PC-9 (cell line): ENCODE data around the gene GOLGA1. TPM values are rescaled to one million over a fixed set of nuclear protein-coding genes. Genes with fewer than 3 reads are reported as not detected.
"Not testable (repeated sequence)": the region's sequence is repeated elsewhere in the genome, so short reads cannot be mapped to it uniquely, and the experiment has no call there.

ENCODE experiments used
- BruUV-seq: library from RNA; stranded (reverse); fragments of 400-500 nt; replicated peaks from 2 replicates; lab custom pipeline; 2021; lab: Mats Ljungman, UMichigan
- CTCF ChIA-PET: fragments of 300-600 bp; sonication (Branson Sonifier 250); formaldehyde crosslinking; loops from one replicate; lab custom pipeline; 2022; ENCODE audit warnings: antibody characterized with exemption; lab: Charles Lee
- POLR2A ChIA-PET: fragments of 300-600 bp; sonication (Branson Sonifier 250); formaldehyde crosslinking; loops from one replicate; lab custom pipeline; 2022; ENCODE audit warnings: antibody characterized with exemption; ENCODE audit not compliant: unreplicated experiment; lab: Charles Lee
- DNase-seq, 2 experiments: peaks; one replicate each; pipeline versions ENCODE4 v3.0.0 to v3.0.0-alpha.2; 2015 to 2022; ENCODE audit warnings: mixed read lengths in 1 of 2
- H2AFZ ChIP-seq: fragments of 200-600 bp; sonication (generic); 2 replicates; pipeline ENCODE4 v1.8.1; 2017; ENCODE audit warnings: antibody characterized with exemption
- H3F3A ChIP-seq: fragments of 200-600 bp; sonication (generic); 2 replicates; pipeline ENCODE4 v1.8.1; 2017; ENCODE audit warnings: antibody characterized with exemption, mild to moderate bottlenecking, low read depth; ENCODE audit not compliant: insufficient read depth
- H3K27ac ChIP-seq: fragments of 200-600 bp; sonication (generic); 2 replicates; pipeline ENCODE4 v1.6.1; 2016; ENCODE audit warnings: mixed run types
- H3K27me3 ChIP-seq: fragments of 200-600 bp; sonication (generic); 2 replicates; pipeline ENCODE4 v1.6.1; 2016; ENCODE audit warnings: low read depth, mixed run types; ENCODE audit not compliant: insufficient read depth
- H3K36me3 ChIP-seq: fragments of 200-600 bp; sonication (generic); 2 replicates; pipeline ENCODE4 v1.6.1; 2016; ENCODE audit warnings: low read depth, mixed run types
- H3K4me1 ChIP-seq: fragments of 200-600 bp; sonication (generic); replicated peaks from 2 replicates; pipeline ENCODE4 v1.6.1; 2016; ENCODE audit warnings: mixed run types; ENCODE audit not compliant: insufficient read depth
- H3K4me2 ChIP-seq: fragments of 200-600 bp; sonication (generic); 2 replicates; pipeline ENCODE4 v1.6.1; 2017; ENCODE audit warnings: mixed run types
- H3K4me3 ChIP-seq: fragments of 200-600 bp; sonication (generic); 2 replicates; pipeline ENCODE4 v1.6.1; 2016; ENCODE audit warnings: mixed run types
- H3K79me2 ChIP-seq: fragments of 200-600 bp; sonication (generic); 2 replicates; pipeline ENCODE4 v1.6.1; 2017; ENCODE audit warnings: low read depth, mixed run types
- H3K9me2 ChIP-seq: fragments of 200-600 bp; sonication (generic); 2 replicates; pipeline ENCODE4 v1.8.1; 2017; ENCODE audit warnings: mild to moderate bottlenecking; ENCODE audit not compliant: insufficient read depth
- H3K9me3 ChIP-seq: fragments of 200-600 bp; sonication (generic); 2 replicates; pipeline ENCODE4 v1.8.1; 2016; ENCODE audit warnings: low read depth; ENCODE audit not compliant: insufficient read depth
- H4K20me1 ChIP-seq: fragments of 200-600 bp; sonication (generic); 2 replicates; pipeline ENCODE4 v1.8.1; 2017; ENCODE audit not compliant: insufficient read depth
- EZH2 ChIP-seq: fragments of 200-600 bp; sonication (generic); IDR thresholded peaks from 2 replicates; pipeline ENCODE4 v1.8.0; 2017; ENCODE audit warnings: antibody characterized with exemption, low read depth
- intact Hi-C: fragments of 100-400 bp; cut with micrococcal nuclease; formaldehyde crosslinking; loops from one replicate; pipeline ENCODE4 v1.10.0; 2022; ENCODE audit not compliant: unreplicated experiment
- total RNA-seq: library from RNA; stranded (reverse); gene quantifications from 2 replicates; pipeline ENCODE4 v1.2.3, GENCODE V29; 2021
- TF ChIP-seq, protein P1 (sequence below): fragments of 200-600 bp; sonication (generic); conservative IDR thresholded peaks from 2 replicates; pipeline ENCODE4 v1.6.1; 2017; ENCODE audit warnings: mixed run types, antibody characterized with exemption, mild to moderate bottlenecking, moderate library complexity

The GOLGA1 gene
- total RNA-seq, 1 experiment from 2014 or later = 23.0 TPM

DNA sequence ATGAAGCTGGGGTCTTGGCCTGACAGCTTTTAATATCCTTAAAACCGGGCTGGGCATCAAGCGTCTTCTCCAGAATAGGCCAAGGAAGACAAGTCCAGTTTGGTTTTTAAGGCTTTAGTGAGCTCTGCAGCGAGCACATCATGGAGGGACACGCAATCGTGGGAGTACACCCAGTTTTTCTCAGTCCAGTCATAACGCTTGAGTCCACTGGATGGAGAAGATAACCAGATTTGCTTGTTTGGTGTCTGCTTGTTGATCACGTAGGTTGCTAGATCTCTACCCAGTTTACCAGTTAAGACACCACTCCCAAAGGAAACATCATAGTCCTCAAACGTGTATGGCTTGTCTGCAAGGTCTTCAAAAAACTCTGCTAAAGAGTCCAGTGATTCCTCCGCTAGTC, 27.4 kb upstream of the GOLGA1 start:
- BruUV-seq = no TSS peak
- Histone ChIP-seq H4K20me1 (no peaks in the 10 kb centered on the region), H3K36me3 (no peaks in the 10 kb centered on the region), H3K9me2 (no peaks in the 10 kb centered on the region), H3K4me2 (no peak overlapping the region), H3K79me2 (no peaks in the 10 kb centered on the region), H3K4me1 (no peaks in the 10 kb centered on the region), H3K27me3 (no peaks in the 10 kb centered on the region), H2AFZ (no peak overlapping the region), H3K4me3 (no peak overlapping the region), H3K27ac (no peak overlapping the region), H3F3A (no peaks in the 10 kb centered on the region), H3K9me3 (no peaks in the 10 kb centered on the region)
- TF ChIP-seq EZH2 = no peak
- TF ChIP-seq, protein P1, sequence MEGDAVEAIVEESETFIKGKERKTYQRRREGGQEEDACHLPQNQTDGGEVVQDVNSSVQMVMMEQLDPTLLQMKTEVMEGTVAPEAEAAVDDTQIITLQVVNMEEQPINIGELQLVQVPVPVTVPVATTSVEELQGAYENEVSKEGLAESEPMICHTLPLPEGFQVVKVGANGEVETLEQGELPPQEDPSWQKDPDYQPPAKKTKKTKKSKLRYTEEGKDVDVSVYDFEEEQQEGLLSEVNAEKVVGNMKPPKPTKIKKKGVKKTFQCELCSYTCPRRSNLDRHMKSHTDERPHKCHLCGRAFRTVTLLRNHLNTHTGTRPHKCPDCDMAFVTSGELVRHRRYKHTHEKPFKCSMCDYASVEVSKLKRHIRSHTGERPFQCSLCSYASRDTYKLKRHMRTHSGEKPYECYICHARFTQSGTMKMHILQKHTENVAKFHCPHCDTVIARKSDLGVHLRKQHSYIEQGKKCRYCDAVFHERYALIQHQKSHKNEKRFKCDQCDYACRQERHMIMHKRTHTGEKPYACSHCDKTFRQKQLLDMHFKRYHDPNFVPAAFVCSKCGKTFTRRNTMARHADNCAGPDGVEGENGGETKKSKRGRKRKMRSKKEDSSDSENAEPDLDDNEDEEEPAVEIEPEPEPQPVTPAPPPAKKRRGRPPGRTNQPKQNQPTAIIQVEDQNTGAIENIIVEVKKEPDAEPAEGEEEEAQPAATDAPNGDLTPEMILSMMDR = no peak
- ChIA-PET POLR2A (no interaction called here), CTCF (no interaction called here)
- intact Hi-C loops = no loop called here
- DNase-seq = no peak

DNA sequence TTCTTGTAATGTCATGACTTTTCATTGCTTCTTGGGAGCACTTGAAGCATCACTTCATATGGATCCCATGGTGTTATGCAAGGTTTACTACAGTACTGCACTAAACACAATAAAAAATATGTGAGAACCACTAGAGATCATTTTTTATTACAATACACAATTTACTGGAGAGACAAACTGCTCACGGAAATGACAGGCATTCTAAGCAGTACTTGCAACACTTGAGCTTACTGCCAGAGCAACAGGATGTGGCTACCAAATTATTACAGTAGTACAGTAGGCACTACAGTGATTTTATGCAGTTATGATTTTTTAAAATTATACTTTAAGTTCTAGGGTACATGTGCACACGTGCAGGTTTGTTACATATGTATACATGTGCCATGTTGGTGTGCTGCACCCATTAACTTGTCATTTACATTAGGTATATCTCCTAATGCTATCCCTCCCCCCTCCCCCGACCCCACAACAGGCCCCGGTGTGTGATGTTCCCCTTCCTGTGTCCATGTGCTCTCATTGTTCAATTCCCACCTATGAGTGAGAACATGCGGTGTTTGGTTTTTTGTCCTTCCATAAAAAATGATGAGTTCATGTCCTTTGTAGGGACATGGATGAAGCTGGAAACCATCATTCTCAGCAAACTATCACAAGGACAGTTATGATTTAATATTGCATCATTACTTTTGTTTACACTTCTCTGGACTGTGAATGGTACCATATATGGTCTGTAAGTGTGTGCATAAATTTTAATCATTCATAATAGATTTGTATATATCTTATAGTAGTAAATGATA, 25.1 kb upstream of the GOLGA1 start:
- H3F3A ChIP-seq, H3K4me2 ChIP-seq, H3K79me2 ChIP-seq, H3K27me3 ChIP-seq, H3K27ac ChIP-seq, H4K20me1 ChIP-seq, DNase-seq, intact Hi-C loops, H3K4me1 ChIP-seq, POLR2A ChIA-PET, H3K9me2 ChIP-seq, H2AFZ ChIP-seq, H3K36me3 ChIP-seq, H3K4me3 ChIP-seq, BruUV-seq, CTCF ChIA-PET, H3K9me3 ChIP-seq: not testable (repeated sequence)

GRCh38 chr9:124964604-124965003, 23.7 kb upstream of the GOLGA1 start:
- CTCF ChIA-PET = no interaction called here
- intact Hi-C loops = no loop called here
- POLR2A ChIA-PET = no interaction called here

More at GRCh38 chr9:124964604-124965003, 23.7 kb upstream of the GOLGA1 start:
- H3K9me3 ChIP-seq = no peaks in the 10 kb centered on the region
- H3K4me1 ChIP-seq = no peaks in the 10 kb centered on the region
- DNase-seq = no peak
- no peaks in the 10 kb centered on the region for H4K20me1 ChIP-seq
- H3K27me3 ChIP-seq = no peaks in the 10 kb centered on the region
- no peaks in the 10 kb centered on the region for H3F3A ChIP-seq
- H3K4me2 ChIP-seq = no peak overlapping the region
- no peaks in the 10 kb centered on the region for H3K79me2 ChIP-seq
- BruUV-seq = no TSS peak
- H3K9me2 ChIP-seq = no peaks in the 10 kb centered on the region
- TF ChIP-seq EZH2 = no peak
- TF ChIP-seq, protein P1 = no peak
- H3K27ac ChIP-seq = no peak overlapping the region
- no peaks in the 10 kb centered on the region for H3K36me3 ChIP-seq
- H3K4me3 ChIP-seq = no peak overlapping the region
- no peak overlapping the region for H2AFZ ChIP-seq
